Liver (tissue), 9 donors: ENCODE data around the gene FEM1C. TPM values are rescaled to one million over a fixed set of nuclear protein-coding genes. Genes with fewer than 3 reads are reported as not detected.

Experiments
- DNase-seq: peaks from one replicate; pipeline ENCODE4 v3.0.0-alpha.2; 2017; ENCODE audit warnings: low spot score
- H3K27ac ChIP-seq, 2 donors: one replicate each; pipeline ENCODE4 v1.7.0; 2013; ENCODE audit warnings: inconsistent platforms in 2 of 2, low read length in 2 of 2, control low read depth in 1 of 2, low read depth in 1 of 2, mild to moderate bottlenecking in 1 of 2
- H3K27me3 ChIP-seq, 4 donors: one replicate each; pipeline versions ENCODE4 v1.6.1 to v1.7.0; 2013; ENCODE audit warnings: low read length in 3 of 4, inconsistent platforms in 1 of 4, mild to moderate bottlenecking in 1 of 4, moderate library complexity in 1 of 4; ENCODE audit not compliant: control insufficient read depth in 4 of 4, insufficient read depth in 4 of 4
- H3K36me3 ChIP-seq, 4 donors: one replicate each; pipeline versions ENCODE4 v1.6.1 to v1.7.0; 2013; ENCODE audit warnings: low read length in 3 of 4, mild to moderate bottlenecking in 3 of 4, low read depth in 1 of 4, moderate library complexity in 1 of 4; ENCODE audit not compliant: control insufficient read depth in 4 of 4, insufficient read depth in 3 of 4
- H3K4me1 ChIP-seq, 4 donors: one replicate each; pipeline versions ENCODE4 v1.6.1 to v1.7.0; 2013; ENCODE audit warnings: low read length in 3 of 4, mild to moderate bottlenecking in 3 of 4, moderate library complexity in 1 of 4; ENCODE audit not compliant: control insufficient read depth in 4 of 4, insufficient read depth in 4 of 4
- H3K4me3 ChIP-seq, 3 donors: one replicate each; pipeline versions ENCODE4 v1.6.1 to v1.7.0; 2013; ENCODE audit warnings: low read length in 3 of 3, control low read depth in 1 of 3, low read depth in 1 of 3, mild to moderate bottlenecking in 1 of 3
- H3K9ac ChIP-seq, 2 donors: one replicate each; pipeline ENCODE4 v1.7.0; 2013; ENCODE audit warnings: low read length in 2 of 2, mild to moderate bottlenecking in 2 of 2, moderate library complexity in 2 of 2, control low read depth in 1 of 2, low read depth in 1 of 2
- H3K9me3 ChIP-seq, 4 donors: one replicate each; pipeline versions ENCODE4 v1.6.1 to v1.7.0; 2013; ENCODE audit warnings: low read length in 3 of 4; ENCODE audit not compliant: control insufficient read depth in 4 of 4
- ATF3 ChIP-seq: IDR thresholded peaks from 2 replicates; pipeline ENCODE4 v1.6.1; 2016; ENCODE audit warnings: antibody characterized with exemption
- CTCF ChIP-seq: fragments of 150-350 bp; IDR thresholded peaks from 2 replicates; pipeline ENCODE4 v1.5.1; 2017; ENCODE audit warnings: improper control_type of control experiment, low read depth, low read length; ENCODE audit not compliant: missing input control
- EGR1 ChIP-seq, 2 donors: IDR thresholded peaks; 2 replicates each; pipeline ENCODE4 v1.6.1; 2016 to 2018; ENCODE audit warnings: antibody characterized with exemption in 2 of 2, low read depth in 2 of 2
- FOXA1 ChIP-seq: IDR thresholded peaks from 2 replicates; pipeline ENCODE4 v1.6.1; 2016; ENCODE audit warnings: antibody characterized with exemption
- FOXA2 ChIP-seq: IDR thresholded peaks from 2 replicates; pipeline ENCODE4 v1.6.1; 2016; ENCODE audit warnings: antibody characterized with exemption
- GABPA ChIP-seq, 2 donors: IDR thresholded peaks in 1 of 2; conservative IDR thresholded peaks in 1 of 2; 2 replicates each; pipeline ENCODE4 v1.6.1; 2016; ENCODE audit warnings: antibody characterized with exemption in 2 of 2, mild to moderate bottlenecking in 1 of 2, moderate library complexity in 1 of 2
- HNF4A ChIP-seq, 2 donors: conservative IDR thresholded peaks; 2 replicates each; pipeline ENCODE4 v1.6.1; 2016; ENCODE audit warnings: antibody characterized with exemption in 2 of 2, mild to moderate bottlenecking in 2 of 2
- HNF4G ChIP-seq: IDR thresholded peaks from 2 replicates; pipeline ENCODE4 v1.6.1; 2016; ENCODE audit warnings: antibody characterized with exemption
- JUND ChIP-seq, 2 donors: IDR thresholded peaks; 2 replicates each; pipeline ENCODE4 v1.6.1; 2016; ENCODE audit warnings: antibody characterized with exemption in 2 of 2
- MAX ChIP-seq: IDR thresholded peaks from 2 replicates; pipeline ENCODE4 v1.6.1; 2016; ENCODE audit warnings: antibody characterized with exemption
- NR2F2 ChIP-seq: IDR thresholded peaks from 2 replicates; pipeline ENCODE4 v1.6.1; 2016; ENCODE audit warnings: antibody characterized with exemption
- RAD21 ChIP-seq, 2 donors: IDR thresholded peaks; 2 replicates each; pipeline ENCODE4 v1.6.1; 2016; ENCODE audit warnings: antibody characterized with exemption in 2 of 2, mild to moderate bottlenecking in 2 of 2
- REST ChIP-seq: IDR thresholded peaks from 2 replicates; pipeline ENCODE4 v1.6.1; 2016; ENCODE audit warnings: antibody characterized with exemption, mild to moderate bottlenecking
- RXRA ChIP-seq, 2 donors: IDR thresholded peaks; 2 replicates each; pipeline ENCODE4 v1.6.1; 2017 to 2018; ENCODE audit warnings: antibody characterized with exemption in 2 of 2, mild to moderate bottlenecking in 1 of 2
- SP1 ChIP-seq: IDR thresholded peaks from 2 replicates; pipeline ENCODE4 v1.6.1; 2018; ENCODE audit warnings: antibody characterized with exemption, mild to moderate bottlenecking
- TAF1 ChIP-seq: conservative IDR thresholded peaks from 2 replicates; pipeline ENCODE4 v1.6.1; 2016; ENCODE audit warnings: antibody characterized with exemption, mild to moderate bottlenecking
- YY1 ChIP-seq: IDR thresholded peaks from 2 replicates; pipeline ENCODE4 v1.6.1; 2016; ENCODE audit warnings: antibody characterized with exemption, mild to moderate bottlenecking
- WGBS: extraction: QIAGEN DNeasy Blood & Tissue Kit; methylation state at CpG from one replicate; pipeline ENCODE4 v1.1.7; 2013; 5-methylcytosine and 5-hydroxymethylcytosine counted together
- polyA plus RNA-seq, 2 donors: library from polyadenylated mRNA; stranded (reverse) in 1 of 2; unstranded in 1 of 2; fragments of 200-250 nt in 1 of 2; fragments of >200 nt in 1 of 2; fragmentation: Nextera tagmentation in 1 of 2; extraction: Ambion mirVana in 1 of 2; gene quantifications; one replicate each; pipeline versions ENCODE4 v1.2.1 to v1.2.3, GENCODE V29; 2013 to 2015
- total RNA-seq, 2 donors: library from RNA; depleted of rRNA; stranded (reverse); fragments of >200 nt; gene quantifications; one replicate each; pipeline ENCODE4 v1.2.3, GENCODE V29; 2014
- TF ChIP-seq, protein P1 (sequence below): IDR thresholded peaks from 2 replicates; pipeline ENCODE4 v1.6.1; 2016; ENCODE audit warnings: antibody characterized with exemption
- donor health status: healthy.
- donor health status: healthy.
- donor health status: healthy.
- donor health status: healthy.
- donor health status: healthy.

Gene FEM1C
- total and polyA plus RNA-seq, 4 donors, result 3.4 to 14.3 (median 8.8) TPM

DNA sequence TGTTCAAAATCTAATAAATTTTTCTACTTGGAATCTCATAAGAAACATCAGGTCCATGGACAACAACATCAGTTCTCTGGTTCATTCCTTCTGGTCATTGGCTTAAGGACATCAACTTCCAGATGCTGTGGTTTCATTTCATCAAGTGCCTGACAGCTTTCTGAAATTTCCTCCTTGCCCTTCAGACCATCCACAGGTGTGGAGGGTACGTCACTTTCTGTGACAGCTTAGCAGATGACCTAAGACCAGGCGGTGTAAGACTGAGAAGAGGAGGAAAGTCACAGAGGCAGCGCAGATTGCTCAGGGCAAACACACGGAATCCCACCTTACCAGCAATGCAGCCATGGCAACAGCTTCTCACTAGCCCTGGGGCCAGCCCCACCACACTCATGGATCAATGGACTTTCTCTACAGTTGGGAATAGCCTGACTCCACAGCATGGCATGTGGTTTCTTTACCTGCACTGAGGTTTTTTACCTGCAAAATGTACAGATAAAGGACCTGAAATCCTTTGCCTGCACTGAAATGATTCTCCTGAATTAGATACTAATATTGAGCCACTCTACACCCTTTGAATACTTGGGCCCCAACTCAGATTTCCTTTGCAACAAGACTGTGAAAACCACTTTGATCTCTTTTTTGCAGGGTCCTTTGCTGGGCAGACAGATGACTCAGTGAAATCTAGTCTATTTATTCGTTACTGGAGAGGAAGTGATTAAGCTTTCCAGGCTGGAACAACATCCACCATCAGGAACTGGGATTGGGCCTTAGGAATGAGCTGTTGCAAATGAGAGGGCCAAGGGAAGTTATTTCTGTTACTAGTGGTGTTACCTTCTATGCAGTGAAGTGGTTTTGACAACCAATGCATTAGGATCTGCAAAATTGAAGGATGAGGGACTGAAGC lies 30.8 kb upstream of the FEM1C start:
- Histone ChIP-seq H3K4me1 (no peaks in the 10 kb centered on the region), H3K36me3 (no peaks in the 10 kb centered on the region), H3K27me3 (no peaks in the 10 kb centered on the region), H3K9ac (no peak overlapping the region), H3K9me3 (no peaks in the 10 kb centered on the region), H3K27ac (no peak overlapping the region), H3K4me3 (no peak overlapping the region)
- TF ChIP-seq HNF4A (conservative IDR thresholded peaks at IDR 0.05) (no peak), CTCF (no peak), SP1 (no peak), REST (no peak), JUND (IDR thresholded peaks at IDR 0.05) (no peak), GABPA (IDR thresholded peaks at IDR 0.05 in 1 of 2, conservative IDR thresholded peaks at IDR 0.05 in 1 of 2) (no peak), RAD21 (IDR thresholded peaks at IDR 0.05) (no peak), ATF3 (no peak), RXRA (IDR thresholded peaks at IDR 0.05) (no peak), YY1 (no peak), TAF1 (no peak), NR2F2 (no peak), EGR1 (IDR thresholded peaks at IDR 0.05; ENCODE audit: low read depth in 2 of 2) (no peak), MAX (no peak), FOXA2 (no peak), FOXA1 (no peak), HNF4G (no peak)
- TF ChIP-seq, protein P1, sequence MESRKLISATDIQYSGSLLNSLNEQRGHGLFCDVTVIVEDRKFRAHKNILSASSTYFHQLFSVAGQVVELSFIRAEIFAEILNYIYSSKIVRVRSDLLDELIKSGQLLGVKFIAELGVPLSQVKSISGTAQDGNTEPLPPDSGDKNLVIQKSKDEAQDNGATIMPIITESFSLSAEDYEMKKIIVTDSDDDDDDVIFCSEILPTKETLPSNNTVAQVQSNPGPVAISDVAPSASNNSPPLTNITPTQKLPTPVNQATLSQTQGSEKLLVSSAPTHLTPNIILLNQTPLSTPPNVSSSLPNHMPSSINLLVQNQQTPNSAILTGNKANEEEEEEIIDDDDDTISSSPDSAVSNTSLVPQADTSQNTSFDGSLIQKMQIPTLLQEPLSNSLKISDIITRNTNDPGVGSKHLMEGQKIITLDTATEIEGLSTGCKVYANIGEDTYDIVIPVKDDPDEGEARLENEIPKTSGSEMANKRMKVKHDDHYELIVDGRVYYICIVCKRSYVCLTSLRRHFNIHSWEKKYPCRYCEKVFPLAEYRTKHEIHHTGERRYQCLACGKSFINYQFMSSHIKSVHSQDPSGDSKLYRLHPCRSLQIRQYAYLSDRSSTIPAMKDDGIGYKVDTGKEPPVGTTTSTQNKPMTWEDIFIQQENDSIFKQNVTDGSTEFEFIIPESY, result no peak
- no peak for DNase-seq
- 87% methylated on average over 5 of the region's 5 CpGs for WGBS
